ENCODE measurements around the gene AGBL2.
A peak's percentile ranks its signal among the peaks of the same experiment; 100 is the strongest.
"Not testable (repeated sequence)": the region's sequence is repeated elsewhere in the genome, so short reads cannot be mapped to it uniquely, and the experiment has no call there.

Gene AGBL2, protein sequence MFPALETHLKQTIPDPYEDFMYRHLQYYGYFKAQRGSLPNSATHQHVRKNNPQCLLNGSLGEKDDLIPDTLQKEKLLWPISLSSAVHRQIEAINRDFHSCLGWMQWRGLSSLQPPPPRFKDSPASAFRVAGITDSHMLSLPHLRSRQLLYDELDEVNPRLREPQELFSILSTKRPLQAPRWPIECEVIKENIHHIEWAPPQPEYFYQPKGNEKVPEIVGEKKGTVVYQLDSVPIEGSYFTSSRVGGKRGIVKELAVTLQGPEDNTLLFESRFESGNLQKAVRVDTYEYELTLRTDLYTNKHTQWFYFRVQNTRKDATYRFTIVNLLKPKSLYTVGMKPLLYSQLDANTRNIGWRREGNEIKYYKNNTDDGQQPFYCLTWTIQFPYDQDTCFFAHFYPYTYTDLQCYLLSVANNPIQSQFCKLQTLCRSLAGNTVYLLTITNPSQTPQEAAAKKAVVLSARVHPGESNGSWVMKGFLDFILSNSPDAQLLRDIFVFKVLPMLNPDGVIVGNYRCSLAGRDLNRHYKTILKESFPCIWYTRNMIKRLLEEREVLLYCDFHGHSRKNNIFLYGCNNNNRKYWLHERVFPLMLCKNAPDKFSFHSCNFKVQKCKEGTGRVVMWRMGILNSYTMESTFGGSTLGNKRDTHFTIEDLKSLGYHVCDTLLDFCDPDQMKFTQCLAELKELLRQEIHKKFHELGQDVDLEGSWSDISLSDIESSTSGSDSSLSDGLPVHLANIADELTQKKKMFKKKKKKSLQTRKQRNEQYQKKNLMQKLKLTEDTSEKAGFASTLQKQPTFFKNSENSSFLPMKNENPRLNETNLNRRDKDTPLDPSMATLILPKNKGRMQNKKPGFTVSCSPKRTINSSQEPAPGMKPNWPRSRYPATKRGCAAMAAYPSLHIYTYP

DNA sequence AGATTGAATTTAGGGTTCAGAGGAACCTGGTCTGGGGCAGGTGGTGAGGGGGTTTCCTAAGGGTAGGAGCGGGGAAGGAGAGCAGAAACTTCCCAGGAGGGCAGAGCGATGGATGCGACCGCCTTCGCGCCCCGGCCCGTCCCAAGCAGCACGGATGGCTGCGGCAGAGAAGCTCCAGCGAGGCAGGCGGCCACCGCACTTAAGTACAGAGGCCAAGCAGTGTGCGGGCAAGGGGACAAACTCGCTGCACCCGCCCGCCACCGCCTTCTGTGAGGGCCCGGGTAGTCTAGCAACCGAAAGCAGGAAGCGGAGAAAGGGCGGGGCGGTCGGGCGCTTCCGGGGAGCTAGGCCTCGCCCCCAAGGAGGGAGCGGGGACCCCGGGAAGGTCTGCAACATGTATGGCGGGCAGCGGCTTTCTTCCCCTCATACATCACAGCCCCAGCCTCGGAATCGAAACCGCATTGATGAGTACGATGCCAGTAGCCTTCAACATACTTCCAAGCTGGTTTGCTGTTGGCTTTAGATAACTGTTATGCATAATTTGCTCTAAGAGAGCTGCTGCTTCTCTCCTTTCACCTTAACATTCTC lies at the start of gene AGBL2:
Gene AGBL2 (minus strand): TSS at position 288 of the 588 bp plus-strand sequence. CDS start 719 bp downstream, outside the sequence.
- peak; percentile 84 for DNase-seq

DNA sequence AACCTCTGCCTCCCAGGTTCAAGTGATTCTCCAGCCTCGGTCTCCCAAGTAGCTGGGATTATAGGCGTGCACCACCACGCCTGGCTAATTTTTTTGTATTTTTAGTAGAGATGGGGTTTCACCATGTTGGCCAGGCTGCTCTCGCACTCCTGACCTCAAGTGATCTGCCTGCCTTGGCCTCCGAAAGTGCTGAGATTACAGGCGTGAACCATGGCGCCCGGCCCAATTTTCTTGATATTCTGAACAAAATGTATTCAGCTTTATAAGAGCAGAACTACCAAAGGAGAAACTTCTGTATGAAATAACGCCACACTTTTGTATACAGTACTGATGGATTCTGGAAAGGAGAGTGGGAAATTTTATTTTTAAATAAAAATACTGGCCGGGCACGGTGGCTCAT lies 44.1 kb upstream of the AGBL2 start:
- DNase-seq, result not testable (repeated sequence)

DNA sequence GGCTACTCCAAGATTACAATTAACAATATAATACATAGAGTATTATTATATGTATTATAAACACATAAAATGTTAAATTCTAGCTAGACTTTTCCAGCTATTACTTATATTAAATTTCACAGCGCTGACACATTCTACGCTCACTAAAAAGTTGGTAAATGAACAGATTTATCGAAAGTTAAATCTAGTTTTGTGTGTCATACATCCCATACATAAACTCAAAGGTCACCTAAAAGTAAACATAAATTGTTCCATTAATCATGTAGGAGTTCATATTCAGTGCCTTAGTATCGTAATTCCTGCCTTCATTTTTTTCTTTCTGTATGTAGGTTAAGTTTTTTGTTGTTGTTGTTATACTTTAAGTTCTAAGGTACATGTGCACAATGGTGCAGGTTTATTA lies 41.0 kb upstream of the AGBL2 start:
- DNase-seq, result no peak

DNA sequence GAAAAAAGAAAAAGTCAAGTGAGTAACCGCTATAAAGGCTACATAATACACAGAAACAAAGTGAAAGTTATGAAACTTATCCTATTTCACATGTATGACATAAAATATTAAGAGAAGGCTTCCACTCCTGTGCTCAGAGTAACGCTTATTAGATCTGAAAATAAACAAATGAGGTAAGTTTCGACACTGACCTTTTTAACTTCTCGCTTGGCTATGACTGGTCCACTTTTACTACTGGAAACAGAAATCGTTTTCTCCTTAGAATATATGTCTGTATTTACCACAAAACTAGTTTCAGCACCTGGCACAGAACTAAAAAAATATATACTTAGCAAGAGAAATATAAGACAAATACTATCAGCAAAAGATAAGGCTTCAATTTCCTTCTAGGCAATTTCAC lies 35.6 kb upstream of the AGBL2 start:
- no peak for DNase-seq

DNA sequence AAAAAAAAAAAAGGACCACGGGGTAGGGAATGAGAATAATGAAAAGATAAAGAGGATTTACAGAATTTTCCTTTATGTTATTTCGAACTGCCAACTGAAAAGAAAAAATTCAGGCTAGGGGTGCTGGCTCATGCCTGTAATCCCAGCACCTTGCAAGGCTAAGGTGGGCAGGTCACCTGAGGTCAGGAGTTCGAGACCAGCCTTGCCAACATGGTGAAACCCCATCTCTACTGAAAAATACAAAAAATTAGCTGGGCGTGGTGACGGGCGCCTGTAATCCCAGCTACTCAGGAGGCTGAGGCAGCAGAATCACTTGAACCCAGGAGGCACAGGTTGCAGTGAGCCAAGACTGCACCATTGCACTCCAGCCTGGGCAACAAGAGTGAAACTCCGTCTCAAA lies 27.3 kb upstream of the AGBL2 start:
- not testable (repeated sequence) for DNase-seq

DNA sequence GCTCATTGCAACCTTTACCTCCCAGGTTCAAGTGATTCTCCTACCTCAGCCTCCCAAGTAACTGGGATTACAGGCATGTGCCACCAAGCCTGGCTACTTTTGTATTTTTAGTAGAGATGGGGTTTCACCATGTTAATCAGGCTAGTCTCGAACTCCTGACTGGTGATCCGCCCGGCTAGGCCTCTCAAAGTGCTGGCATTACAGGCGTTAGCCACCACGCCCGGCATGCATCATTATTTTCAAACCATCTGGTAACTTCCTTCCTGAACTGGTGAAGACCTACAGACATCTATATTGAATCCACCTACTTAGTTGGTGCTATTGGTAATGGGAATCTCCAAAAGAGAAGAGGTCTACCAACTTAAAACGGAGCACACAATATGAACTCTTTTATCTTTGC lies 22.6 kb upstream of the AGBL2 start:
- DNase-seq, result not testable (repeated sequence)

DNA sequence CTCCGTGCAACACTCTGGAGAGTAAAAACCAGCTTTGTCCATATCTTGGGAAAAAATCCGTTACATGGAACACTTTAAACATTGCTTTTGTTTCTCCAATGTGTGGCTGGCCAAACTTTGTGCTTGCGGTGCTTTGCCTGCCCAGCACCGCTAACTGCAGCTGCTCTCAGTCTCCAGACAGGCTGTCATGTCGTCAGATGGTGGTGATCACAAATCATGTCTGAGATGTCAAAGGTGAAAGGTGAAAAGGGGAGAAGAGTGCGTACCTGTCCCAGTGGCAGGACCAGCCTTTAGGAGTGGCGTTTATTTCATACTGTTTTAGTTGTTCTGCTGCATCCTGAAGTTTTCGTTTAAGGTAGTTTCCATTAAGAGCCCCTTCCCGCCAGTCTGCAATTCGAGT lies 17.1 kb upstream of the AGBL2 start:
- no peak for DNase-seq

DNA sequence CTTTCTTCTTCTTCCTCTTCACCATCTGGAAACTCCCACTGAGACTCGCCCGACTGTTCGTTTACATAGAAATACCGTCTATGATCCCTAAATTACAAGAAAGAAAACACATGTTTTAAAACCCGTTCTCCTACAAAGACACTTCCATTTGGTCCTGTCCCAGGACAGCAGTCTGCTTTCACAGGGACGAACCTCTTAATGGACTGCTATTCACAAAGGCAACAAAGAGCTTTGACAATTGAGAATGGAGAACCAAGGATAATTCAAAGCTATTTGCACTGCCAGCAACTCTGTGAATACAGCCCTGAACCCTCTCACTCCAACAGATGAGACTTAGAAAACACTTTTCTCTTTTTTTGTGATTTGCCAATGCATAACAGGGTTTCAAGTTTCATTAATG lies 16.3 kb upstream of the AGBL2 start:
- no peak for DNase-seq

DNA sequence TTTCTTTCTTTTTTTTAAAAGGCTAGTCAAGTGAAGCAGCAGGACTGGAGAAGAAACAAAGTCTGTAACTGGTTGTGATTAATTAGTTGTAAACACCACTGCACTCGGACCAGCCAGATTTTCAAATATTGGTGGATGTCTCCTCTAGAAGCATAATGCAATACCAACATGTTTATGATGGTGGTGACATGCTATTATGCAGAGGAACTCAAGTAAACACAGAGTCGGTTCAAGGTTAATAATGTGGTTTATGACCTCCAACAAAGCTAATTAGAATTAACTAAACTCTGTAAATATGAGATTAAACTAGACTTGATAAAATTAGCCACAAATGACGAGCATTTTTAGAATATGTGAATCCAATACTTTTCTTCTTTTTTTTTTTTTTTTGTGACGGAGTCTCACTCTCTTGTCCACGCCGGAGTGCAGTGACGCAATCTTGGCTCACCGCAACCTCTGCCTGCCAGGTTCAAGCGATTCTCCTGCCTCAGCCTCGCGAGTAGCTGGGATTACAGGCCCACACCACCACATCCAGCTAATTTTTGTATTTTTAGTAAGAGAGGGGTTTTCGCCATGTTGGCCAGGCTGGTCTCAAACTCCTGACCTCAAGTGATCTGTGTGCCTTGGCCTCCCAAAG lies 11.8 kb upstream of the AGBL2 start:
- DNase-seq, result no peak

DNA sequence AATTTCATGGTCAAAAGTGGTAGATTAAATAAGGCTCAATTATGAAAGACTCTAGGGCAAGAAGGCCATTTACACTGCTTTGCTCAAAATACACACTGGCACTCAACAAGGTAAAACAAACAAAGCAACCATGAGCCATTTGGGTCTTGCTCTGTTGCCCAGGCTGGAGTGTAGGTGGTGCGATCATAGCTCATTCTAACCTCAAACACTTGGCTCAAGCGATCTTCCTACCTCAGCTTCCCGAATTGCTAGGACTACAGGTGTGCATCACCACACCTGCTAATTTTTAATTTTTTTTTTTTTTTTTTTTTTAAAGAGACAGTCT lies 10.9 kb upstream of the AGBL2 start:
- no peak for DNase-seq

DNA sequence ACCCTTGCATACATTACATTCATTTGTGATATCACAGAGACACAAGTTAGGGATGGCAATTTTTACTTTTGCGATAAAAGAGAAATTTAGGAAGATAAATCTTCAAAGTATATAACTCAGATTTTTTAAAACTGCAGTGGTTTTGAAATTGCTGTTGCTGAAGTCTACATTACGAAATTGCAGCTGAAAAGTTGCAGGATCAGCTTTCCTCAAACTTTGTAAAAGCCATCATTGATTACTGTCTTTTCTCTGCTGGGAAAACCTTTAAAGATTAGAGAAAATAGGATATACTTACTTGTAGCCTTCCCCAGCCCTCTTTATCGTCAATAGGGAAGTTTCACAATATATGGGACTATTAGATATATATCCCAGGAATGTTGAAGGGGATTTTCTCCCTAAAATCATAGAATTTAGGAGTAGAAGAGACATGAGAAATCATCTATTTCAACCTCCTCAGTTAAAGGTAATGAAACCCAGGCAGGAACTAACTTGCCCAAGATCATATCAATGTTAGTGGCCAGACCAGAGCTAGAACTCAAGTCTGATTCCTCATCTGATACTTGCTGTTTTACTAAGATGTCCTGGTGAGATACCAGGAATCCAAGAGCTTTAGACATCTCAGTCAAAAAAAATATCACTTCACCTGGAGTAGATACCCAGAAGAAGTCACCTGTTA lies 10.4 kb upstream of the AGBL2 start:
- DNase-seq, result no peak

DNA sequence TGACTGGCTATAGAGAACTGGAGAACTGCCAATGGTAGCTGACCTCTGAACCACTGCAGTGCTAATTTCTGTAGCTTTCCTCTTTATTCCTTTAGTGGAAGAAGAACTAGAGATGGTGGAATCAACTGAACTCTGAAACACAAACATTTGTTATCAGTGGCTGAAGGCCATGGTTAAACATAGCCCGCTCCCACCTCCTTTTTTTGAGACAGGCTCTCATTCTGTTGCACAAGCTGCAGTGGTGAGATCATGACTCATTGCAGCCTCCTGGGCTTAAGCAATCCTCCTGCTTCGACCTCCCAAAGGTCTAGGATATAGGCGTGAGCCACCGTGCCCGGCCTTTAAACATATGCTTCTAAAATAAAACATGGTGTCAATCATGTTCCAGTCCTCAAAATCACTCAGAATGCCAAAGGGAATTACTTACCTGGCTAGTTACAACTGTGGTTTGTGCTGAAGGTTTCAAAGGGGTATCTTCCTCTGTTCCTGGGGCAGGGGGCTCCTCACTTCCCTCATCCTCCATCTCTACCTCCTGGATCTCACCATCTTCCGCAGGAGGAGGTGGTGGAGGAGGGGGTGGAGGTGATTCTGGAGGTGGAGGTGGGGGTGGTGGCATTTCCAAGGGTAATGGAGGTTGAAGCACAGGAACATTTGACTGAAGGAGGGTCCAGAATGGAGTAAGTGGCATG lies 9.0 kb upstream of the AGBL2 start:
- no peak for DNase-seq

DNA sequence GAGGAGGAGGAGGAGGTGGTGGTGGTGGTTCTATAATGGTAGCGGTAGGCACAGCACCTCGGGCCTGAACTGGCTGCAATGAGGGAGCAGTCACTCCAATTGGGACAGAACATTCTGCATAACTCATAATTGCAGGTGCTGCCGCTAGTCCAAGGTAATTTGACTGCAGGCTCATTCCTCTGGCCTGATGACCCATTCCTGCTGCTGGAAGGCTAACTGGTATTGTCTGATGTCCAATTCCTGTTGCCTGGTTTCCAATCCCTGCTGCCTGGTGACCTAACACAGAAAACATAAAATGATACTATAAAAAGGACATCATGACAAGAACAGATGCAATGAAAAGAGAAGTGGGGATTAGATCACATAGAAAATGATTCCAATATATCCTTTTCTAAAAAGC lies 7.9 kb upstream of the AGBL2 start:
- DNase-seq, result no peak

DNA sequence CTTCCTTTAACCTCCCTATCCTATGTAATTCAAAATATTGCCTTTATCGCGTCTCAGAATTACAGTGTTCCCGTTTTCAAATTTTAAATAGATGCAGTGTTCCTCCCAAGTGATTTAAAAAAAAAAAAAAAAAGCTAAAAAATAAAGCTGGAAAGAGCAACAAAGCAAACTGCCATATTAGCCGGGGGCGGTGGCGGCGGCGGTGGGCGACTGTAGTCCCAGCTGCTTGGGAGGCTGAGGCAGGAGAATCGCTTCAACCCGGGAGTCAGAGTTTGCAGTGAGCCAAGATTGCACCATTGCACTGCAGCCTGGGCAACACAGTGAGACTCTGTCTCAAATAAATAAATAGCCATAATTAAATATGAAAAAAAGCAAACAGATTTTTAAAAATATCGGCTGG lies 5.5 kb upstream of the AGBL2 start:
- no peak for DNase-seq

DNA sequence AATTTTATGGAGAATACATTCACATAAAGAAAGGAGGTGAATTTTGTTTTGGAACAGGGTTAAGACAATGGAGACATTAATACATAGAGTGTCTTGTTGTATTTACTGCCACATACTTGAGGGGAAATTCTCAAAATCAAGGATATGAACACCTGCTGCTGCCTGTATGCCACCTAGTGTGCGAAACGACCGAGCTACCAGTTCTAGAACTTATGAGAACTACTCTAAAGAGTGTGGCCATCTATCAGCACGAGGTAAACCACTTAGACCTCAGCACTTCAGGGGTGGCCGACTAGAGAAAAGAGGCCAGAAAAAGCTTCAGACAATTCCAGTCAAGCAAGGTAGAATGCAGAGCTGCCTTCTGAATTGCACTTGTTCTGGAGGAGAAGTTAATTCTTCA lies 1.5 kb upstream of the AGBL2 start:
- no peak for DNase-seq

DNA sequence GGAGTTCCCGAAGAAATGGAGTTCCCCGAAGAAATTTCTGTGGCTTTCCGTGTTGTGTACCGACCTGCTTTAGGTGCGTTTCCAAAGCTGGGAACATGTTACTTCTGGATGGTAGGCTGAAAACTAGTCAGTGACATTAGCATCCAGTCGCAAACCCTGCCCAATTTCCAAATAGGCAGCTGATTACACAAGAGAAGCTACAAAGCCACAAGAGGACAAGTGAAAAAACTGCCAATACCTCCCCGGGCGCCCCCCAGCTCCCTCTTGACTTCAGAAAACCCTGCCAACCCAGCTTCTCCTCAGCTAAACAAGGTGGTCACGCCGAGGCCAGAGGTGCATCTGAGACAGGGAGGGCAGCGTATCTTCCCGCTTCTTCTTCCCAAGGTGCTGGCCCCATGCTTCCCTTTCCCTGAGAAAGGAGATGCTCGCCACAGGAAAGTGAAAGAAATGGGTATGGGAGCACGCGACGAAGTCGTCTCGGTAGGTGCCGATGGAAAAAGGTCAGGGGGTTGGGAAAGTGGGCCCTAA lies 551 bp downstream of the AGBL2 start:
- no peak for DNase-seq

DNA sequence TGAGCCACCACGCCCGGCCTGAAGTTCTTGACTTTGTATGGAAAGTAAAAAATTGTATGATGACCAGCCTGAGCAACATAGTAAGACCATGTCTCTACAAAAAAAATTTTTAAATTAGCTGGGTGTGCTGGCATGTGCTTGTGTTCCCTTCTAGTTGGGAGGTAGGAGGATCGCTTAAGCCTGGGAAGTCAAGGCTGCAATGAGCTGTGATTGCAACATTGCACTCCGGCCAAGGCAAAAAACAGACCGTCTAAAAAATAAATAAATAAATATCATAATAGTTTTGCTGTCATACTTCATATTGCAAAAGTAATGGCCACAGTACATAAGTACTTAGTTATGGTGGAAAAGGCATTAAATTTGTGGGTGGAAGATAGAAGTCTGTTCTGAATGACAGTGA lies 3.4 kb downstream of the AGBL2 start:
- no peak for DNase-seq

DNA sequence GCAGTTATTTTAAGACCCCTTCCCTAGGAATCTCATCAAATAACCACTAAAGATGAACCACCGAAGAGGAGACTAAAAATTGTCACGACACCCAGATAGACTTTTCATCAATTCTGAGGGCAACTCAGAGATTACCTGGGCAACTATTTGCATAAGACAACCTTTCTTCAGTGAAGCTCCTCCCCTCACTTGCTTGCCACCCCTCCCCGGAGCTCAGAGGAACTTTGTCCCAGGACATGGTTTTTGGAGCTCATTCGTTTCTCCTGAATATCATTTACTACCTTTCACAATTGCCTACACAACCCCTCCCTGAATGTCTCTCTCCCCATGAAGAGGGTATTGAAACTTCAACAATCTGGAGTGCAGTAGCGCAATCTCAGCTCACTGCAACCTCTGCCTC lies 3.9 kb downstream of the AGBL2 start:
- no peak for DNase-seq

DNA sequence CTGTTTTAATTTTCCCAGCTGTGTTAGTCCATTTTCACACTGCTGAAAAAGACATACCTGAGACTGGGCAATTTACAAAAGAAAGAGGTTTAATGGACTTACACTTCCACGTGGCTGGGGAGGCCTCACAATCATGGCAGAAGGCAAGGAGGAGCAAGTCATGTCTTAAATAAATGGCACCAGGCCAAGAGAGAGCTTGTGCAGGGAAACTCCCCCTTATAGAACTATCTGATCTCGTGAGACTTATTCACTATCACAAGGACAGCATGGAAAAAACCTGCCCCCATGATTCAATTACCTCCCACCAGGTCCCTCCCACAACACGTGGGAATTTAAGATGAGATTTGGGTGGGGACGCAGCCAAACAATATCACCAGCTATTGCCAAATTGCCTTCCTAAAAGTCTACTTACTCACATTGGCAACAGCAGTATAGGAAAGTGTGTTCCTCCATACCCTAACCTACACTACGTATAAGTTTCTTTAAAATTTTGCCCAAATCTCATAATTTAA lies 7.8 kb downstream of the AGBL2 start:
- DNase-seq, result not testable (repeated sequence)

DNA sequence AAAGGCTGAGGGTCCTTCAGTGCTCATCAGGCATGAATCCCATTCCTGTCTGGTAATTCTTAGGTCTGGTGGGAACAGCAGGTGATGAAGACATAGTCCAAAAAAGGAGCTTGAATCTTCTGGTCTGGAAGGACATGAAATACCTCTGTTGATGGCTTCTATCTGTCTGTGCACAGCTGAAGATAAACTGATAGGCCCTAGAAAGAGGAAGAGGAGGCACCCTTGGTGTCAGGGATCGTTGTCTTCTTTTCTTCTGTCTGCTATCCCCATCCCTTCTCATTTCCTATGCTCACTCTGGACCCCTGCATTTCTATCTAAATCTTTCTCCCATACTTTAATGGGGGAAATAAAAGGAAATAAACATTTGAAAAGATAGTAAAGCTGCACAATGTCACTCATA lies 9.4 kb downstream of the AGBL2 start:
- DNase-seq, result no peak

DNA sequence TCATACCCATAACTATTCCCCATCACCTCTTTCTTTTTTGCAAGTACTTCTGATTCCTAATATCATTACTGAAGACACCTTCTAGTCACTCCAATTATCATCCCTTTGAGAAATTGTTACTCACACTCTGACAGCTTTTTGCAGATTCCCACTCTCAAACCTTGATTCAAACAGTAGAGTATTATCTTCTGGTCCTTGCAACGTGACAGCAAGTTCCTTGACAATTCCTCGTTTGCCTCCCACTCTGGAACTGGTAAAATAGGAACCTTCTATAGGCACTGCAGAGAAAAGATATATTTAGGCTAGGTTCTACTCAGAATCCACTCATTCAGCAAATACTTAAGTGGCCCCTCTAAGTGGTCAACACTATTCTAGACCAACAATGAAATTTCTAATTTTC lies 23.2 kb downstream of the AGBL2 start:
- DNase-seq, result no peak

DNA sequence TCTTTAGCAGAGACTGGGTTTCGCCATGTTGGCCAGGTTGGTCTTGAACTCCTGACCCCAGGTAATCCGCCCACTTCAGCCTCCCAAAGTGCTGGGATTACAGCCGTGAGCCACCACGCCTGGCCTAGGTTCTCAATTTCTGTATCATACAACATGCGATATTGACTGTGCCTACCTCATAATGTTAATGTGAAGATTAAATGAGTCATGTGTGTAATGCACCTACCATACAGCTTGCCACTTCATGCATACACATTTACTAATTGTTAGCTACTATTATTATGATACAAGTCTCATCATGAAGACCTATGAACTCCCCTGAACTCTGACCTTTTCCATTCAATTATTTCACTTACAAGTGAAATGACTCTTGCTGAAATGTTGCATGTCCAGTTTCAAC lies 25.7 kb downstream of the AGBL2 start:
- DNase-seq, result no peak
